C1 segment of cervical spinal cord (tissue), 14 donors: ENCODE results near the gene UBE2G1.
"Not testable (repeated sequence)": the region's sequence is repeated elsewhere in the genome, so short reads cannot be mapped to it uniquely, and the experiment has no call there.

ENCODE experiments used
- DNase-seq, 14 donors: peaks; one replicate each; lab custom pipeline; 2025; lab: John Stamatoyannopoulos, UW

The UBE2G1 gene

GRCh38 chr17:4305224-4305623, 61.3 kb downstream of the UBE2G1 start:
- no peak for DNase-seq

GRCh38 chr17:4304417-4305027, 62.0 kb downstream of the UBE2G1 start:
- DNase-seq = peak in 3 of 14 donors; percentile 1 to 50 (median 13)

- peak in 12 of 14 donors; percentile 12 to 59 (median 50) for DNase-seq
Measured at GRCh38 chr17:4301066-4301465, 65.4 kb downstream of the UBE2G1 start.

- no peak for DNase-seq
Measured at GRCh38 chr17:4297351-4297750, 69.1 kb downstream of the UBE2G1 start.

GRCh38 chr17:4295686-4296085, 70.8 kb downstream of the UBE2G1 start:
- no peak for DNase-seq

GRCh38 chr17:4293572-4293971, 72.9 kb downstream of the UBE2G1 start:
- no peak for DNase-seq

- DNase-seq = no peak
Measured at GRCh38 chr17:4287710-4288109, 78.8 kb downstream of the UBE2G1 start.

- DNase-seq = no peak
Measured at GRCh38 chr17:4276514-4276913, 90.0 kb downstream of the UBE2G1 start.

- no peak for DNase-seq
Measured at GRCh38 chr17:4272972-4273368, 93.5 kb downstream of the UBE2G1 start.

- DNase-seq = peak in 1 of 14 donors; percentile 20
Measured at GRCh38 chr17:4272213-4272971, 94.1 kb downstream of the UBE2G1 start.

GRCh38 chr17:4270736-4271135, 95.7 kb downstream of the UBE2G1 start:
- peak in 1 of 14 donors; percentile 2 for DNase-seq

GRCh38 chr17:4269915-4270314, 96.6 kb downstream of the UBE2G1 start:
- DNase-seq = no peak

- DNase-seq = no peak
Measured at GRCh38 chr17:4267402-4267801, 99.1 kb downstream of the UBE2G1 start.

- no peak for DNase-seq
Measured at GRCh38 chr17:4266550-4266949, 99.9 kb downstream of the UBE2G1 start.

GRCh38 chr17:4263282-4264215, 102.9 kb downstream of the UBE2G1 start, which contains the start of gene ANKFY1:
ANKFY1 (minus strand) TSS chr17:4263979; CDS start chr17:4263941, 38 bp downstream.
- peak; percentile 40 to 92 (median 88) for DNase-seq

- DNase-seq = no peak
Measured at GRCh38 chr17:4262703-4263102, 103.8 kb downstream of the UBE2G1 start.

GRCh38 chr17:4261452-4261851, 105.0 kb downstream of the UBE2G1 start:
- DNase-seq = no peak

GRCh38 chr17:4258867-4259266, 107.6 kb downstream of the UBE2G1 start:
- DNase-seq = no peak

- DNase-seq = no peak
Measured at GRCh38 chr17:4256952-4257351, 109.5 kb downstream of the UBE2G1 start.

- DNase-seq = not testable (repeated sequence)
Measured at GRCh38 chr17:4255271-4255670, 111.2 kb downstream of the UBE2G1 start.

- no peak for DNase-seq
Measured at GRCh38 chr17:4250887-4251286, 115.6 kb downstream of the UBE2G1 start.

- no peak for DNase-seq
Measured at GRCh38 chr17:4249452-4250029, 116.9 kb downstream of the UBE2G1 start.
